PFSK-1 (cell line): ENCODE measurements around the gene MFNG.

Experiments
- FOXP2 ChIP-seq: optimal IDR thresholded peaks from 2 replicates; pipeline ENCODE3; 2011; ENCODE audit warnings: borderline replicate concordance, control low read depth, inconsistent platforms; ENCODE audit not compliant: insufficient read depth; ENCODE audit errors: extremely low read length, extremely low read depth
- POLR2AphosphoS5 ChIP-seq: IDR thresholded peaks from 2 replicates; pipeline ENCODE4 v1.6.1; 2012; ENCODE audit warnings: low read depth, mild to moderate bottlenecking, control low read depth, low read length, moderate library complexity
- REST ChIP-seq, 2 experiments: IDR thresholded peaks; 2 replicates each; pipeline versions ENCODE4 v1.6.1 to v1.8.0; 2011 to 2012; ENCODE audit warnings: low read depth in 2 of 2, low read length in 2 of 2, control low read depth in 1 of 2, inconsistent platforms in 1 of 2, mild to moderate bottlenecking in 1 of 2, moderate library complexity in 1 of 2; ENCODE audit not compliant: insufficient read depth in 1 of 2
- SIN3A ChIP-seq: IDR thresholded peaks from 2 replicates; pipeline ENCODE4 v1.6.1; 2012; ENCODE audit warnings: mild to moderate bottlenecking, low read length, moderate library complexity, borderline replicate concordance; ENCODE audit not compliant: insufficient read depth
- TAF1 ChIP-seq: IDR thresholded peaks from 2 replicates; pipeline ENCODE4 v1.6.1; 2012; ENCODE audit warnings: low read length, control low read depth, borderline replicate concordance; ENCODE audit not compliant: insufficient read depth

Gene MFNG

GRCh38 chr22:37521236-37521739, 35.1 kb upstream of the MFNG start:
- TF ChIP-seq SIN3A (no peak), POLR2AphosphoS5 (no peak), FOXP2 (no peak), REST (IDR thresholded peaks at IDR 0.05; ENCODE audit: insufficient read depth in 1 of 2, low read depth in 2 of 2, low read length in 2 of 2) (no peak), TAF1 (no peak)

GRCh38 chr22:37520776-37521191, 34.6 kb upstream of the MFNG start:
- TF ChIP-seq SIN3A (no peak), FOXP2 (no peak), TAF1 (no peak), REST (IDR thresholded peaks at IDR 0.05; ENCODE audit: insufficient read depth in 1 of 2, low read depth in 2 of 2, low read length in 2 of 2) (no peak), POLR2AphosphoS5 (no peak)

GRCh38 chr22:37519268-37520195, 33.3 kb upstream of the MFNG start, which contains the start of gene CARD10:
Gene CARD10, minus strand, starts transcription at chr22:37519415. Its CDS starts 215 bp downstream, at chr22:37519200.
- TF ChIP-seq SIN3A (no peak), POLR2AphosphoS5 (no peak), REST (IDR thresholded peaks at IDR 0.05; ENCODE audit: insufficient read depth in 1 of 2, low read depth in 2 of 2, low read length in 2 of 2) (0 out of 4 replicates have a peak, but pooled peaks of 1 of the 2 experiments have one; percentile 10), FOXP2 (peak; percentile 92), TAF1 (no peak)

- TF ChIP-seq REST (IDR thresholded peaks at IDR 0.05; ENCODE audit: insufficient read depth in 1 of 2, low read depth in 2 of 2, low read length in 2 of 2) (no peak), FOXP2 (peak; percentile 22), POLR2AphosphoS5 (no peak), SIN3A (no peak)
These were observed 32.5 kb upstream of the MFNG start for GRCh38 chr22:37518509-37519267.
